Measurements from ENCODE around the gene DTHD1. TPM values are rescaled to one million over a fixed set of nuclear protein-coding genes. Genes with fewer than 3 reads are reported as not detected.

DTHD1 gene
- total RNA-seq, 1 experiment from 2014 or later, result not detected

DNA sequence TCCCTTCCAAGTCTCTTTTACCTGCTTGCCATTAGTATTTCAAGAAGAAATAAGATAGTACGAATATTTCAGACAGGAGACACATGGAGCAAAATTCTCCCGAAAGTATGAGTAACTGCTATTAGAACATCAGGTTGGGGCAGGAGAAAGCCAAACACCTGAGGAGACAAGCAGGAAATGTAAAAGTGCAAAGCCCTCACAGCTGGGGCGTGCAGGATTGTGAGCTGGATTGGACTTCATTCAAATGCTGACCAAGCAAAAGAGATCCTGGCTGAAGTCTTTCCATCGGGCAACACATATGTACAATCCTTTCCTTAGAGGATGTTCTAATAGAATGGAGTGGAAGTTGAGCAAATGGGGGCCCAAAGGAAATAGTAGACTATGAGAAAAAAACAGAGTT, 76.8 kb downstream of the DTHD1 start:
- H3K9me3 ChIP-seq (ENCODE audit: control insufficient read depth in 1 of 2, insufficient read depth in 1 of 2, low read depth in 1 of 2, low read length in 2 of 2), result no peaks in the 10 kb centered on the region
- ChIA-PET CTCF (no interaction called here), POLR2A (no interaction called here), RAD21 (ENCODE audit: low non-redundant PET in 1 of 2, low total read pairs in 2 of 2, uncharacterized antibody in 2 of 2, unreplicated experiment in 2 of 2) (no interaction called here)
- H3K9me2 ChIP-seq (ENCODE audit: insufficient read depth), result no peaks in the 10 kb centered on the region
- H3K4me1 ChIP-seq (ENCODE audit: control insufficient read depth in 1 of 2, insufficient read depth in 2 of 2, low read length in 2 of 2), result no peaks in the 10 kb centered on the region
- TF ChIP-seq, protein P1, sequence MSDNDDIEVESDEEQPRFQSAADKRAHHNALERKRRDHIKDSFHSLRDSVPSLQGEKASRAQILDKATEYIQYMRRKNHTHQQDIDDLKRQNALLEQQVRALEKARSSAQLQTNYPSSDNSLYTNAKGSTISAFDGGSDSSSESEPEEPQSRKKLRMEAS (IDR thresholded peaks at IDR 0.05), result no peak
- no peak for TF ChIP-seq POLR2A (IDR thresholded peaks at IDR 0.05; ENCODE audit: borderline replicate concordance, extremely low read depth, insufficient read depth, insufficient read length)
- no peak for TF ChIP-seq ZNF274 (IDR thresholded peaks at IDR 0.05; ENCODE audit: low read depth, low read length)
- no peak for TF ChIP-seq SRF (IDR thresholded peaks at IDR 0.05; ENCODE audit: low read depth)
- TF ChIP-seq FOSL1 (IDR thresholded peaks at IDR 0.05; ENCODE audit: low read depth), result no peak
- no peak for TF ChIP-seq TCF7L2 (IDR thresholded peaks at IDR 0.05; ENCODE audit: borderline replicate concordance, extremely low read depth, insufficient read depth, insufficient read length)
- no peak for TF ChIP-seq YY1 (IDR thresholded peaks at IDR 0.05; ENCODE audit: extremely low read depth, insufficient replicate concordance, low read depth, low read length)
- TF ChIP-seq, protein P2, sequence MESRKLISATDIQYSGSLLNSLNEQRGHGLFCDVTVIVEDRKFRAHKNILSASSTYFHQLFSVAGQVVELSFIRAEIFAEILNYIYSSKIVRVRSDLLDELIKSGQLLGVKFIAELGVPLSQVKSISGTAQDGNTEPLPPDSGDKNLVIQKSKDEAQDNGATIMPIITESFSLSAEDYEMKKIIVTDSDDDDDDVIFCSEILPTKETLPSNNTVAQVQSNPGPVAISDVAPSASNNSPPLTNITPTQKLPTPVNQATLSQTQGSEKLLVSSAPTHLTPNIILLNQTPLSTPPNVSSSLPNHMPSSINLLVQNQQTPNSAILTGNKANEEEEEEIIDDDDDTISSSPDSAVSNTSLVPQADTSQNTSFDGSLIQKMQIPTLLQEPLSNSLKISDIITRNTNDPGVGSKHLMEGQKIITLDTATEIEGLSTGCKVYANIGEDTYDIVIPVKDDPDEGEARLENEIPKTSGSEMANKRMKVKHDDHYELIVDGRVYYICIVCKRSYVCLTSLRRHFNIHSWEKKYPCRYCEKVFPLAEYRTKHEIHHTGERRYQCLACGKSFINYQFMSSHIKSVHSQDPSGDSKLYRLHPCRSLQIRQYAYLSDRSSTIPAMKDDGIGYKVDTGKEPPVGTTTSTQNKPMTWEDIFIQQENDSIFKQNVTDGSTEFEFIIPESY (IDR thresholded peaks at IDR 0.05; ENCODE audit: extremely low read depth, insufficient replicate concordance, low read length), result no peak
- no peak for TF ChIP-seq EZH2phosphoT487 (IDR thresholded peaks at IDR 0.05; ENCODE audit: borderline replicate concordance)
- no peak for TF ChIP-seq CBX3 (IDR thresholded peaks at IDR 0.05; ENCODE audit: low read depth)
- no peak for TF ChIP-seq POLR2AphosphoS5 (IDR thresholded peaks at IDR 0.05; ENCODE audit: low read depth, low read length)
- no peak for TF ChIP-seq RAD21 (IDR thresholded peaks at IDR 0.05; ENCODE audit: low read depth)
- no peak for TF ChIP-seq SIN3A (IDR thresholded peaks at IDR 0.05; ENCODE audit: low read depth)
- no peak for TF ChIP-seq ZFX (IDR thresholded peaks at IDR 0.05)
- TF ChIP-seq, protein P3, sequence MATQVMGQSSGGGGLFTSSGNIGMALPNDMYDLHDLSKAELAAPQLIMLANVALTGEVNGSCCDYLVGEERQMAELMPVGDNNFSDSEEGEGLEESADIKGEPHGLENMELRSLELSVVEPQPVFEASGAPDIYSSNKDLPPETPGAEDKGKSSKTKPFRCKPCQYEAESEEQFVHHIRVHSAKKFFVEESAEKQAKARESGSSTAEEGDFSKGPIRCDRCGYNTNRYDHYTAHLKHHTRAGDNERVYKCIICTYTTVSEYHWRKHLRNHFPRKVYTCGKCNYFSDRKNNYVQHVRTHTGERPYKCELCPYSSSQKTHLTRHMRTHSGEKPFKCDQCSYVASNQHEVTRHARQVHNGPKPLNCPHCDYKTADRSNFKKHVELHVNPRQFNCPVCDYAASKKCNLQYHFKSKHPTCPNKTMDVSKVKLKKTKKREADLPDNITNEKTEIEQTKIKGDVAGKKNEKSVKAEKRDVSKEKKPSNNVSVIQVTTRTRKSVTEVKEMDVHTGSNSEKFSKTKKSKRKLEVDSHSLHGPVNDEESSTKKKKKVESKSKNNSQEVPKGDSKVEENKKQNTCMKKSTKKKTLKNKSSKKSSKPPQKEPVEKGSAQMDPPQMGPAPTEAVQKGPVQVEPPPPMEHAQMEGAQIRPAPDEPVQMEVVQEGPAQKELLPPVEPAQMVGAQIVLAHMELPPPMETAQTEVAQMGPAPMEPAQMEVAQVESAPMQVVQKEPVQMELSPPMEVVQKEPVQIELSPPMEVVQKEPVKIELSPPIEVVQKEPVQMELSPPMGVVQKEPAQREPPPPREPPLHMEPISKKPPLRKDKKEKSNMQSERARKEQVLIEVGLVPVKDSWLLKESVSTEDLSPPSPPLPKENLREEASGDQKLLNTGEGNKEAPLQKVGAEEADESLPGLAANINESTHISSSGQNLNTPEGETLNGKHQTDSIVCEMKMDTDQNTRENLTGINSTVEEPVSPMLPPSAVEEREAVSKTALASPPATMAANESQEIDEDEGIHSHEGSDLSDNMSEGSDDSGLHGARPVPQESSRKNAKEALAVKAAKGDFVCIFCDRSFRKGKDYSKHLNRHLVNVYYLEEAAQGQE (IDR thresholded peaks at IDR 0.05; ENCODE audit: low read depth), result no peak
- no peak for TF ChIP-seq JUND (IDR thresholded peaks at IDR 0.05)
- TF ChIP-seq, protein P4, sequence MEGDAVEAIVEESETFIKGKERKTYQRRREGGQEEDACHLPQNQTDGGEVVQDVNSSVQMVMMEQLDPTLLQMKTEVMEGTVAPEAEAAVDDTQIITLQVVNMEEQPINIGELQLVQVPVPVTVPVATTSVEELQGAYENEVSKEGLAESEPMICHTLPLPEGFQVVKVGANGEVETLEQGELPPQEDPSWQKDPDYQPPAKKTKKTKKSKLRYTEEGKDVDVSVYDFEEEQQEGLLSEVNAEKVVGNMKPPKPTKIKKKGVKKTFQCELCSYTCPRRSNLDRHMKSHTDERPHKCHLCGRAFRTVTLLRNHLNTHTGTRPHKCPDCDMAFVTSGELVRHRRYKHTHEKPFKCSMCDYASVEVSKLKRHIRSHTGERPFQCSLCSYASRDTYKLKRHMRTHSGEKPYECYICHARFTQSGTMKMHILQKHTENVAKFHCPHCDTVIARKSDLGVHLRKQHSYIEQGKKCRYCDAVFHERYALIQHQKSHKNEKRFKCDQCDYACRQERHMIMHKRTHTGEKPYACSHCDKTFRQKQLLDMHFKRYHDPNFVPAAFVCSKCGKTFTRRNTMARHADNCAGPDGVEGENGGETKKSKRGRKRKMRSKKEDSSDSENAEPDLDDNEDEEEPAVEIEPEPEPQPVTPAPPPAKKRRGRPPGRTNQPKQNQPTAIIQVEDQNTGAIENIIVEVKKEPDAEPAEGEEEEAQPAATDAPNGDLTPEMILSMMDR (IDR thresholded peaks at IDR 0.05 in 2 of 3, conservative IDR thresholded peaks at IDR 0.05 in 1 of 3; ENCODE audit: borderline replicate concordance in 1 of 3, insufficient read depth in 1 of 3, low read depth in 2 of 3, low read length in 2 of 3), result no peak
- no TSS peak for BruUV-seq (replicated peaks)
- H4K20me1 ChIP-seq (ENCODE audit: insufficient read depth), result no peaks in the 10 kb centered on the region
- H3K36me3 ChIP-seq (ENCODE audit: control insufficient read depth in 1 of 2, insufficient read depth in 2 of 2, low read length in 2 of 2), result no peaks in the 10 kb centered on the region
- H3K27ac ChIP-seq (ENCODE audit: low read depth, low read length), result no peak overlapping the region
- H2AFZ ChIP-seq (ENCODE audit: low read depth, low read length, poor library complexity, severe bottlenecking), result no peak overlapping the region
- H3K9ac ChIP-seq (ENCODE audit: low read length), result no peak overlapping the region
- DNase-seq (ENCODE audit: low read depth, low spot score) (no peak), ATAC-seq (no peak)
- H3K79me2 ChIP-seq (ENCODE audit: insufficient read depth, low read length), result no peaks in the 10 kb centered on the region
- H3K4me3 ChIP-seq (replicated peaks in 1 of 2; ENCODE audit: low read depth in 1 of 2, low read length in 2 of 2), result no peak overlapping the region
- H3K27me3 ChIP-seq (ENCODE audit: insufficient read depth, low read length), result no peaks in the 10 kb centered on the region
- H3K4me2 ChIP-seq (ENCODE audit: low read length), result no peak overlapping the region
- intact Hi-C loops (cut with micrococcal nuclease), result no loop called here

Measured in HCT116 (cell line).